ENCODE results near the gene TTN. TPM values are rescaled to one million over a fixed set of nuclear protein-coding genes. Genes with fewer than 3 reads are reported as not detected.

The TTN gene
- total and polyA plus RNA-seq, 2 of the 8 experiments (the other 6 are each of a cell fraction or from before 2014, with no cell fraction given) = 0.30 to 9.7 TPM

GRCh38 chr2:178776751-178777150 is 30.5 kb downstream of the TTN start:
- CTCF ChIA-PET (ENCODE audit: partially characterized antibody) = interaction anchor here (1.0 to 1.6 kb wide), 2 partner anchors 9 to 15 kb away, joined by 3 to 5 read pairs; no protein-coding TSS in a partner anchor
- no peak overlapping the region for H3K18ac ChIP-seq (ENCODE audit: extremely low read depth, low read length)
- DNase-seq (ENCODE audit: low read depth in 1 of 2, low spot score in 2 of 2) (no peak), FAIRE-seq (no peak)
- POLR2A ChIA-PET (ENCODE audit: partially characterized antibody) = no interaction called here
- H3K79me1 ChIP-seq (ENCODE audit: low read depth, low read length) = no peaks in the 10 kb centered on the region
- no peak overlapping the region for H2BK12ac ChIP-seq (ENCODE audit: low read depth, low read length)
- H2BK5ac ChIP-seq (ENCODE audit: low read depth, low read length) = no peak overlapping the region
- no peak overlapping the region for H3K56ac ChIP-seq (replicated peaks; ENCODE audit: insufficient read length, low read depth, low read length)
- H2BK15ac ChIP-seq (ENCODE audit: low read length) = no peak overlapping the region
- H2BK120ac ChIP-seq (replicated peaks; ENCODE audit: low read depth, low read length) = no peak overlapping the region
- H2AFZ ChIP-seq (ENCODE audit: low read length) = no peak overlapping the region
- no peak overlapping the region for H3K27ac ChIP-seq (ENCODE audit: low read depth, low read length)
- no peak overlapping the region for H3K9ac ChIP-seq (replicated peaks in 1 of 4; ENCODE audit: extremely low read depth in 1 of 4, low read depth in 3 of 4, low read length in 3 of 4)
- H3K27me3 ChIP-seq (replicated peaks in 1 of 4; ENCODE audit: control insufficient read depth in 3 of 4, extremely low read depth in 1 of 4, insufficient read depth in 3 of 4, low read length in 3 of 4) = no peaks in the 10 kb centered on the region
- 90% methylated on average over 4 of the region's 4 CpGs; no CpG with 5 or more reads in 1 of the 2 experiments for WGBS, 2 experiments (ENCODE audit: extremely low coverage in 1 of 2, insufficient coverage in 1 of 2, insufficient read length in 1 of 2, insufficient replicate concordance in 2 of 2, low coverage in 1 of 2, low lambda C conversion rate in 2 of 2, missing lambda C conversion rate in 1 of 2)
- no peak overlapping the region for H4K91ac ChIP-seq (replicated peaks; ENCODE audit: insufficient read length, low read length)
- H3K36me3 ChIP-seq (ENCODE audit: control insufficient read depth in 2 of 4, insufficient read depth in 4 of 4, low read length in 3 of 4) = peaks cover 0 to 4% (median 2%) of the 10 kb centered on the region in 4 experiments; a peak in 3 of 8 replicates
- H3K4ac ChIP-seq (replicated peaks; ENCODE audit: insufficient read length, low read depth, low read length) = no peak overlapping the region
- H2BK20ac ChIP-seq (ENCODE audit: low read length) = no peak overlapping the region
- H3K14ac ChIP-seq (ENCODE audit: insufficient read length) = no peak overlapping the region
- no peaks in the 10 kb centered on the region for H3K79me2 ChIP-seq (ENCODE audit: control insufficient read depth in 1 of 2, insufficient read depth in 2 of 2, low read length in 2 of 2)
- no peak overlapping the region for H3K4me2 ChIP-seq (ENCODE audit: insufficient read depth in 1 of 2, low read depth in 2 of 2, low read length in 2 of 2)
- H4K5ac ChIP-seq (ENCODE audit: insufficient read length, low read depth, low read length) = no peak overlapping the region
- no peaks in the 10 kb centered on the region for H3K23me2 ChIP-seq (ENCODE audit: low read depth, low read length)
- H2AK5ac ChIP-seq (ENCODE audit: low read depth, low read length) = no peak overlapping the region
- no peaks in the 10 kb centered on the region for H3K4me1 ChIP-seq (replicated peaks in 1 of 4; ENCODE audit: control insufficient read depth in 3 of 4, insufficient read depth in 4 of 4, low read length in 3 of 4)
- no peak overlapping the region for H4K8ac ChIP-seq (ENCODE audit: extremely low read depth, insufficient read depth, low read length)
- no peak overlapping the region for H3K23ac ChIP-seq (ENCODE audit: insufficient read length)
- no peaks in the 10 kb centered on the region for H4K20me1 ChIP-seq (replicated peaks in 1 of 2; ENCODE audit: control insufficient read depth in 1 of 2, insufficient read depth in 2 of 2, low read length in 2 of 2)
- no peaks in the 10 kb centered on the region for H3K9me3 ChIP-seq (ENCODE audit: insufficient read depth in 2 of 2, low read depth in 1 of 2, low read length in 1 of 2)
- H3K4me3 ChIP-seq (ENCODE audit: extremely low read depth in 1 of 4, insufficient read depth in 2 of 4, low read depth in 3 of 4, low read length in 4 of 4) = no peak overlapping the region
- TF ChIP-seq EGR1 (IDR thresholded peaks at IDR 0.05; ENCODE audit: borderline replicate concordance, low read depth, low read length) (no peak), TCF12 (IDR thresholded peaks at IDR 0.05; ENCODE audit: low read depth, low read length) (no peak), TAF1 (IDR thresholded peaks at IDR 0.05; ENCODE audit: low read depth, low read length) (no peak), CEBPB (IDR thresholded peaks at IDR 0.05; ENCODE audit: low read depth, low read length) (no peak), RXRA (IDR thresholded peaks at IDR 0.05; ENCODE audit: insufficient read depth, low read depth, low read length) (no peak)
- TF ChIP-seq, protein P1, sequence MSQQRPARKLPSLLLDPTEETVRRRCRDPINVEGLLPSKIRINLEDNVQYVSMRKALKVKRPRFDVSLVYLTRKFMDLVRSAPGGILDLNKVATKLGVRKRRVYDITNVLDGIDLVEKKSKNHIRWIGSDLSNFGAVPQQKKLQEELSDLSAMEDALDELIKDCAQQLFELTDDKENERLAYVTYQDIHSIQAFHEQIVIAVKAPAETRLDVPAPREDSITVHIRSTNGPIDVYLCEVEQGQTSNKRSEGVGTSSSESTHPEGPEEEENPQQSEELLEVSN (IDR thresholded peaks at IDR 0.05) = no peak

Measured in H1 (cell line).